D721Med (cell line): ENCODE results near the gene STXBP5.

Experiments used
- DNase-seq: peaks from one replicate; pipeline ENCODE4 v3.0.0; 2011; ENCODE audit warnings: low spot score; ENCODE audit not compliant: insufficient read length
- FAIRE-seq: peaks from 2 replicates; lab custom pipeline; 2011; peaks lifted over from hg19 to GRCh38; lab: Jason Lieb, UNC
- CTCF ChIP-seq: IDR thresholded peaks from 2 replicates; pipeline ENCODE4 v1.5.1; 2012; ENCODE audit warnings: mild to moderate bottlenecking, control low read depth; ENCODE audit not compliant: insufficient read depth; ENCODE audit errors: missing control alignments

STXBP5 gene

GRCh38 chr6:147166992-147167391, 37.2 kb upstream of the STXBP5 start:
- TF ChIP-seq CTCF: no peak
- FAIRE-seq (no peak), DNase-seq (no peak)

- no peak for DNase-seq
Measured at GRCh38 chr6:147167576-147168461, 36.4 kb upstream of the STXBP5 start.

GRCh38 chr6:147169529-147169928, 34.7 kb upstream of the STXBP5 start:
- no peak for TF ChIP-seq CTCF
- FAIRE-seq: no peak
- DNase-seq: no peak

More at GRCh38 chr6:147167576-147168461, 36.4 kb upstream of the STXBP5 start:
- FAIRE-seq: no peak
- no peak for TF ChIP-seq CTCF

GRCh38 chr6:147170269-147170668, 33.9 kb upstream of the STXBP5 start:
- DNase-seq (no peak), FAIRE-seq (no peak)
- no peak for TF ChIP-seq CTCF

GRCh38 chr6:147173140-147173539, 31.1 kb upstream of the STXBP5 start:
- FAIRE-seq (no peak), DNase-seq (no peak)
- no peak for TF ChIP-seq CTCF

- FAIRE-seq (no peak), DNase-seq (no peak)
- no peak for TF ChIP-seq CTCF
Measured at GRCh38 chr6:147173675-147174308, 30.4 kb upstream of the STXBP5 start.

GRCh38 chr6:147176795-147177194, 27.4 kb upstream of the STXBP5 start:
- FAIRE-seq: no peak
- no peak for TF ChIP-seq CTCF

More at GRCh38 chr6:147176795-147177194, 27.4 kb upstream of the STXBP5 start:
- no peak for DNase-seq
